H1 (cell line): ENCODE results near the gene ATAD3A. TPM values are rescaled to one million over a fixed set of nuclear protein-coding genes. Genes with fewer than 3 reads are reported as not detected.

Source experiments
- CTCF ChIA-PET: fragments of 300-600 bp; sonication (Branson Sonifier 250); formaldehyde crosslinking; loops from one replicate; lab custom pipeline; 2021; ENCODE audit not compliant: partially characterized antibody; lab: Charles Lee
- POLR2A ChIA-PET: fragments of 300-600 bp; sonication (Branson Sonifier 250); formaldehyde crosslinking; loops from one replicate; lab custom pipeline; 2021; ENCODE audit warnings: inconsistent platforms; ENCODE audit not compliant: partially characterized antibody; lab: Charles Lee
- DNase-seq, 2 experiments: peaks; one replicate each; pipeline versions ENCODE4 v3.0.0 to v3.0.0-alpha.2; 2010 to 2022; ENCODE audit warnings: low spot score in 2 of 2, low read depth in 1 of 2, mixed read lengths in 1 of 2
- FAIRE-seq: peaks from 2 replicates; lab custom pipeline; 2011; peaks lifted over from hg19 to GRCh38; lab: Jason Lieb, UNC
- H2AFZ ChIP-seq: 2 replicates; pipeline ENCODE4 v1.8.1; 2012; ENCODE audit warnings: low read length, inconsistent platforms
- H2AK5ac ChIP-seq: 2 replicates; pipeline ENCODE4 v1.6.1; 2013; ENCODE audit warnings: low read depth, low read length
- H2BK120ac ChIP-seq: replicated peaks from 2 replicates; pipeline ENCODE3; 2013; ENCODE audit warnings: low read depth, low read length, inconsistent platforms
- H2BK12ac ChIP-seq: 2 replicates; pipeline ENCODE4 v1.6.1; 2013; ENCODE audit warnings: low read depth, low read length
- H2BK15ac ChIP-seq: 2 replicates; pipeline ENCODE4 v1.6.1; 2013; ENCODE audit warnings: low read length
- H2BK20ac ChIP-seq: 2 replicates; pipeline ENCODE4 v1.6.1; 2013; ENCODE audit warnings: low read length
- H2BK5ac ChIP-seq: 2 replicates; pipeline ENCODE4 v1.6.1; 2013; ENCODE audit warnings: low read depth, low read length
- H3K14ac ChIP-seq: 2 replicates; pipeline ENCODE4 v1.6.1; 2013; ENCODE audit warnings: inconsistent platforms; ENCODE audit not compliant: insufficient read length
- H3K18ac ChIP-seq: 2 replicates; pipeline ENCODE4 v1.6.1; 2013; ENCODE audit warnings: low read length; ENCODE audit errors: extremely low read depth
- H3K23ac ChIP-seq: 2 replicates; pipeline ENCODE4 v1.6.1; 2013; ENCODE audit warnings: inconsistent platforms; ENCODE audit not compliant: insufficient read length
- H3K23me2 ChIP-seq: 2 replicates; pipeline ENCODE4 v1.6.1; 2013; ENCODE audit warnings: low read depth, low read length
- H3K27ac ChIP-seq: 2 replicates; pipeline ENCODE4 v1.6.1; 2011; ENCODE audit warnings: low read depth, low read length, inconsistent platforms
- H3K27me3 ChIP-seq, 4 experiments: replicated peaks in 1 of 4; 1 replicate in 1 of 4; 2 replicates in 3 of 4; pipeline versions ENCODE4 v1.6.1 to v1.8.1; 2011 to 2013; ENCODE audit warnings: low read length in 3 of 4, mild to moderate bottlenecking in 3 of 4, inconsistent platforms in 2 of 4, mixed read lengths in 2 of 4, moderate library complexity in 1 of 4; ENCODE audit not compliant: control insufficient read depth in 3 of 4, insufficient read depth in 3 of 4; ENCODE audit errors: extremely low read depth in 1 of 4
- H3K36me3 ChIP-seq, 4 experiments: 2 replicates each; pipeline versions ENCODE4 v1.6.1 to v1.8.1; 2011 to 2013; ENCODE audit warnings: mild to moderate bottlenecking in 4 of 4, low read length in 3 of 4, moderate library complexity in 2 of 4, control low read depth in 1 of 4, inconsistent platforms in 1 of 4; ENCODE audit not compliant: insufficient read depth in 4 of 4, control insufficient read depth in 2 of 4
- H3K4ac ChIP-seq: replicated peaks from 2 replicates; pipeline ENCODE3; 2013; ENCODE audit warnings: low read length, low read depth, mixed read lengths, inconsistent platforms; ENCODE audit not compliant: insufficient read length
- H3K4me1 ChIP-seq, 4 experiments: replicated peaks in 1 of 4; 1 replicate in 1 of 4; 2 replicates in 3 of 4; pipeline versions ENCODE4 v1.6.1 to v1.8.1; 2011 to 2013; ENCODE audit warnings: low read length in 3 of 4, inconsistent platforms in 2 of 4, mixed read lengths in 1 of 4; ENCODE audit not compliant: insufficient read depth in 4 of 4, control insufficient read depth in 3 of 4
- H3K4me2 ChIP-seq, 2 experiments: 2 replicates each; pipeline versions ENCODE4 v1.6.1 to v1.8.1; 2011 to 2013; ENCODE audit warnings: low read depth in 2 of 2, low read length in 2 of 2, control low read depth in 1 of 2, inconsistent platforms in 1 of 2, mild to moderate bottlenecking in 1 of 2; ENCODE audit not compliant: insufficient read depth in 1 of 2
- H3K4me3 ChIP-seq, 4 experiments: fragments of 200-600, 300-600 bp in 1 of 4; sonication (generic), shearing (Covaris generic), sonication (Bioruptor Twin) in 1 of 4; 2 replicates each; pipeline versions ENCODE4 v1.5.1 to v1.8.1; 2011 to 2016; ENCODE audit warnings: low read length in 4 of 4, low read depth in 3 of 4, control low read depth in 2 of 4, inconsistent platforms in 2 of 4, mild to moderate bottlenecking in 2 of 4, mixed read lengths in 1 of 4, moderate library complexity in 1 of 4; ENCODE audit not compliant: insufficient read depth in 2 of 4; ENCODE audit errors: extremely low read depth in 1 of 4
- H3K56ac ChIP-seq: replicated peaks from 2 replicates; pipeline ENCODE3; 2013; ENCODE audit warnings: low read depth, mild to moderate bottlenecking, mixed read lengths, low read length, inconsistent platforms; ENCODE audit not compliant: insufficient read length
- H3K79me1 ChIP-seq: 2 replicates; pipeline ENCODE4 v1.6.1; 2013; ENCODE audit warnings: low read depth, low read length, control low read depth
- H3K79me2 ChIP-seq, 2 experiments: 2 replicates each; pipeline versions ENCODE4 v1.6.1 to v1.8.1; 2012 to 2013; ENCODE audit warnings: low read length in 2 of 2, mild to moderate bottlenecking in 2 of 2, inconsistent platforms in 1 of 2; ENCODE audit not compliant: insufficient read depth in 2 of 2, control insufficient read depth in 1 of 2
- H3K9ac ChIP-seq, 4 experiments: replicated peaks in 1 of 4; 1 replicate in 1 of 4; 2 replicates in 3 of 4; pipeline versions ENCODE4 v1.6.1 to v1.8.1; 2011 to 2013; ENCODE audit warnings: low read depth in 3 of 4, low read length in 3 of 4, control low read depth in 2 of 4, mild to moderate bottlenecking in 2 of 4, moderate library complexity in 2 of 4, inconsistent platforms in 1 of 4; ENCODE audit errors: extremely low read depth in 1 of 4
- H3K9me3 ChIP-seq, 2 experiments: 2 replicates each; pipeline versions ENCODE4 v1.6.1 to v1.8.1; 2012 to 2013; ENCODE audit warnings: mild to moderate bottlenecking in 2 of 2, moderate library complexity in 2 of 2, control low read depth in 1 of 2, inconsistent platforms in 1 of 2, low read depth in 1 of 2, low read length in 1 of 2, mixed read lengths in 1 of 2; ENCODE audit not compliant: insufficient read depth in 2 of 2
- H4K20me1 ChIP-seq, 2 experiments: replicated peaks in 1 of 2; 2 replicates each; pipeline versions ENCODE3 to v1.8.1; 2011 to 2013; ENCODE audit warnings: inconsistent platforms in 2 of 2, low read length in 2 of 2, mild to moderate bottlenecking in 1 of 2; ENCODE audit not compliant: insufficient read depth in 2 of 2, control insufficient read depth in 1 of 2
- H4K5ac ChIP-seq: 2 replicates; pipeline ENCODE4 v1.6.1; 2013; ENCODE audit warnings: low read length, low read depth, mixed read lengths, inconsistent platforms; ENCODE audit not compliant: insufficient read length
- H4K8ac ChIP-seq: 2 replicates; pipeline ENCODE4 v1.8.0; 2013; ENCODE audit warnings: mild to moderate bottlenecking, moderate library complexity, low read length, inconsistent platforms; ENCODE audit not compliant: insufficient read depth; ENCODE audit errors: extremely low read depth
- H4K91ac ChIP-seq: replicated peaks from 2 replicates; pipeline ENCODE3; 2013; ENCODE audit warnings: low read length, mixed read lengths, inconsistent platforms; ENCODE audit not compliant: insufficient read length
- CEBPB ChIP-seq: IDR thresholded peaks from 2 replicates; pipeline ENCODE4 v1.6.1; 2012; ENCODE audit warnings: low read depth, low read length
- EZH2 ChIP-seq: fragments of 200-600 bp; sonication (generic); IDR thresholded peaks from 2 replicates; pipeline ENCODE4 v1.7.1; 2012; ENCODE audit warnings: low read depth, mild to moderate bottlenecking, moderate library complexity, low read length, inconsistent platforms; ENCODE audit not compliant: severe bottlenecking
- SUZ12 ChIP-seq: fragments of 200-600 bp; sonication (generic); IDR thresholded peaks from 2 replicates; pipeline ENCODE4 v1.6.1; 2012; ENCODE audit warnings: mild to moderate bottlenecking, inconsistent platforms, low read length, moderate library complexity, mixed read lengths
- TAF7 ChIP-seq: optimal IDR thresholded peaks from 2 replicates; pipeline ENCODE3; 2011; ENCODE audit warnings: low read depth, mild to moderate bottlenecking, inconsistent platforms, low read length, moderate library complexity, borderline replicate concordance
- TEAD4 ChIP-seq: IDR thresholded peaks from 2 replicates; pipeline ENCODE4 v1.6.1; 2012; ENCODE audit warnings: low read depth, low read length, inconsistent platforms, mixed read lengths
- WGBS, 2 experiments: shearing (Covaris generic) in 1 of 2; methylation state at CpG; one replicate each; pipeline versions ENCODE4 v1.1.6 to v1.1.7; 2013 to 2015; ENCODE audit warnings: low lambda C conversion rate in 2 of 2, mixed read lengths in 2 of 2, inconsistent platforms in 1 of 2, low coverage in 1 of 2, missing lambda C conversion rate in 1 of 2; ENCODE audit not compliant: insufficient replicate concordance in 2 of 2, insufficient coverage in 1 of 2, insufficient read length in 1 of 2; ENCODE audit errors: extremely low coverage in 1 of 2, missing lambda C conversion rate in 1 of 2; 5-methylcytosine and 5-hydroxymethylcytosine counted together
- polyA plus RNA-seq, 7 experiments: library from polyadenylated mRNA; depleted of rRNA in 3 of 7; stranded (reverse) in 5 of 7; unstranded in 2 of 7; fragments of >200 nt in 5 of 7; fragments of 200-250 nt in 2 of 7; gene quantifications; 1 replicate in 5 of 7; 2 replicates in 1 of 7; 4 replicates in 1 of 7; pipeline versions ENCODE4 v1.2.1 to v1.2.3, GENCODE V29; 2011 to 2013; ENCODE audit warnings: missing spikeins in 2 of 7, mixed read lengths in 2 of 7
- total RNA-seq: library from RNA; stranded (reverse); fragmentation: NEBNext Ultra II Directional; extraction: Animal tissue kit (Norgen Biotek cat#: 25700); gene quantifications from 2 replicates; pipeline ENCODE4 v1.2.1, GENCODE V29; 2021

Gene ATAD3A
- total and polyA plus RNA-seq, 2 of the 8 experiments (the other 6 are each of a cell fraction or from before 2014, with no cell fraction given) = 28.3 to 64.7 TPM

GRCh38 chr1:1551524-1552262 is 39.7 kb downstream of the ATAD3A start:
- CTCF ChIA-PET = interaction anchor here (0.7 to 2.0 kb wide), 12 partner anchors 8 to 183 kb away, joined by 3 to 9 read pairs (median 4); no protein-coding TSS in a partner anchor
- Histone ChIP-seq H3K79me2 (peaks cover 0 to 19% of the 10 kb centered on the region in 2 experiments; a peak in 1 of 4 replicates), H2BK12ac (no peak overlapping the region), H3K56ac (no peak overlapping the region), H3K4me1 (no peaks in the 10 kb centered on the region; a peak in 2 of 7 replicates), H2AK5ac (no peak overlapping the region), H3K23me2 (no peaks in the 10 kb centered on the region), H3K23ac (no peak overlapping the region), H3K14ac (no peak overlapping the region), H3K9me3 (no peaks in the 10 kb centered on the region), H3K4me3 (no peak overlapping the region), H3K79me1 (peaks cover 14% of the 10 kb centered on the region), H3K27ac (no peak overlapping the region; the same call in 1 of the 2 replicates), H2BK5ac (peak overlapping the region; percentile 63), H4K5ac (no peak overlapping the region), H2AFZ (no peak overlapping the region), H2BK15ac (no peak overlapping the region), H4K8ac (peak overlapping the region; percentile 65; the same call in 1 of the 2 replicates), H3K36me3 (no peaks in the 10 kb centered on the region; a peak in 1 of 8 replicates), H3K18ac (no peak overlapping the region), H3K4me2 (no peak overlapping the region), H2BK20ac (no peak overlapping the region), H3K9ac (no peak overlapping the region), H2BK120ac (no peak overlapping the region), H4K20me1 (peaks cover 17 to 31% of the 10 kb centered on the region in 2 experiments), H3K27me3 (no peaks in the 10 kb centered on the region), H4K91ac (no peak overlapping the region), H3K4ac (no peak overlapping the region)
- DNase-seq = no peak
- no peak for FAIRE-seq
- POLR2A ChIA-PET = interaction anchor here (0.9 to 23.0 kb wide), 7 partner anchors 10 to 149 kb away, joined by 3 to 367 read pairs (median 3); partner anchors contain the start of gene MIB2
- WGBS, 2 experiments = 94% methylated on average over 33 of the region's 33 CpGs; no CpG with 5 or more reads in 1 of the 2 experiments
- TF ChIP-seq TAF7 = no peak
- TF ChIP-seq EZH2 = no peak
- no peak for TF ChIP-seq CEBPB
- no peak for TF ChIP-seq TEAD4
- TF ChIP-seq SUZ12 = no peak
